SU-DHL-6 (cell line): ENCODE measurements around the gene PDE8B.

ENCODE experiments used
- EZH2phosphoT487 ChIP-seq: fragments of 200-600 bp; sonication (generic), shearing (Covaris generic); conservative IDR thresholded peaks from 2 replicates; pipeline ENCODE4 v1.6.1; 2018; ENCODE audit warnings: mild to moderate bottlenecking, antibody characterized with exemption, low read length, moderate library complexity, mixed read lengths
- TF ChIP-seq, protein P1 (sequence below): fragments of 200-600 bp; sonication (generic); IDR thresholded peaks from one replicate; pipeline ENCODE4 v1.5.1; 2017; ENCODE audit warnings: antibody characterized with exemption, mild to moderate bottlenecking, low read length, moderate library complexity; ENCODE audit not compliant: insufficient read depth, poor library complexity, severe bottlenecking

- TF ChIP-seq, protein P1, sequence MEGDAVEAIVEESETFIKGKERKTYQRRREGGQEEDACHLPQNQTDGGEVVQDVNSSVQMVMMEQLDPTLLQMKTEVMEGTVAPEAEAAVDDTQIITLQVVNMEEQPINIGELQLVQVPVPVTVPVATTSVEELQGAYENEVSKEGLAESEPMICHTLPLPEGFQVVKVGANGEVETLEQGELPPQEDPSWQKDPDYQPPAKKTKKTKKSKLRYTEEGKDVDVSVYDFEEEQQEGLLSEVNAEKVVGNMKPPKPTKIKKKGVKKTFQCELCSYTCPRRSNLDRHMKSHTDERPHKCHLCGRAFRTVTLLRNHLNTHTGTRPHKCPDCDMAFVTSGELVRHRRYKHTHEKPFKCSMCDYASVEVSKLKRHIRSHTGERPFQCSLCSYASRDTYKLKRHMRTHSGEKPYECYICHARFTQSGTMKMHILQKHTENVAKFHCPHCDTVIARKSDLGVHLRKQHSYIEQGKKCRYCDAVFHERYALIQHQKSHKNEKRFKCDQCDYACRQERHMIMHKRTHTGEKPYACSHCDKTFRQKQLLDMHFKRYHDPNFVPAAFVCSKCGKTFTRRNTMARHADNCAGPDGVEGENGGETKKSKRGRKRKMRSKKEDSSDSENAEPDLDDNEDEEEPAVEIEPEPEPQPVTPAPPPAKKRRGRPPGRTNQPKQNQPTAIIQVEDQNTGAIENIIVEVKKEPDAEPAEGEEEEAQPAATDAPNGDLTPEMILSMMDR: no peak
- TF ChIP-seq EZH2phosphoT487: no peak
Observed at GRCh38 chr5:77181596-77182304, 28.7 kb upstream of the PDE8B start.
